K562 (cell line): Measurements from ENCODE around the gene TMEM222. TPM values are rescaled to one million over a fixed set of nuclear protein-coding genes. Genes with fewer than 3 reads are reported as not detected.

Source experiments
- ATAC-seq: fragments of 200-7000 bp; cut with Tn5 transposase; 3 replicates; pipeline ENCODE4 v1.9.1; 2020; ENCODE audit warnings: moderate library complexity
- BruUV-seq: library from RNA; stranded (reverse); fragments of 400-500 nt; replicated peaks from 2 replicates; lab custom pipeline; 2021; lab: Mats Ljungman, UMichigan
- CTCF ChIA-PET: fragments of 300-600 bp; formaldehyde crosslinking; extraction: SDS; loops from one replicate; lab custom pipeline; 2021; ENCODE audit warnings: low intra/inter-chr PET ratio; lab: Yijun Ruan, JAX
- POLR2A ChIA-PET: fragments of 300-600, 350-650 bp; sonication (Branson Sonifier 250); formaldehyde crosslinking; extraction: SDS; loops from one replicate; lab custom pipeline; 2021; ENCODE audit warnings: antibody characterized with exemption, inconsistent platforms; lab: Yijun Ruan, JAX
- DNase-seq, 4 experiments: peaks; one replicate each; pipeline versions ENCODE4 v3.0.0 to v3.0.0-alpha.2; 2011 to 2018; ENCODE audit warnings: low spot score in 3 of 4, mixed read lengths in 3 of 4; ENCODE audit errors: extremely low read depth in 1 of 4
- FAIRE-seq: peaks from 2 replicates; lab custom pipeline; 2011; peaks lifted over from hg19 to GRCh38; lab: Jason Lieb, UNC
- H2AFZ ChIP-seq: 2 replicates; pipeline ENCODE4 v1.6.0; 2011; ENCODE audit warnings: low read depth, low read length, control low read depth, inconsistent platforms
- H3K27ac ChIP-seq: fragments of 200-600 bp; 3 replicates; pipeline ENCODE4 v1.8.0; 2011; ENCODE audit warnings: low read depth, mild to moderate bottlenecking, control low read depth, inconsistent platforms, low read length, moderate library complexity, mixed read lengths; ENCODE audit errors: extremely low read depth
- H3K27me3 ChIP-seq, 2 experiments: fragments of 300-600 bp in 1 of 2; 2 replicates in 1 of 2; 3 replicates in 1 of 2; pipeline versions ENCODE4 v1.6.0 to v1.8.0; 2011; ENCODE audit warnings: inconsistent platforms in 2 of 2, low read length in 2 of 2, mild to moderate bottlenecking in 1 of 2, mixed read lengths in 1 of 2, moderate library complexity in 1 of 2; ENCODE audit not compliant: control insufficient read depth in 2 of 2, insufficient read depth in 2 of 2
- H3K36me3 ChIP-seq: fragments of 300-600 bp; 3 replicates; pipeline ENCODE4 v1.8.0; 2011; ENCODE audit warnings: mild to moderate bottlenecking, low read length, inconsistent platforms; ENCODE audit not compliant: control insufficient read depth, insufficient read depth
- H3K4me1 ChIP-seq, 2 experiments: fragments of 200-600 bp in 1 of 2; replicated peaks in 1 of 2; 2 replicates in 1 of 2; 3 replicates in 1 of 2; pipeline versions ENCODE4 v1.5.1 to v1.8.0; 2011; ENCODE audit warnings: inconsistent platforms in 2 of 2, low read length in 2 of 2, mild to moderate bottlenecking in 1 of 2, mixed read lengths in 1 of 2, moderate library complexity in 1 of 2; ENCODE audit not compliant: control insufficient read depth in 2 of 2, insufficient read depth in 2 of 2
- H3K4me2 ChIP-seq: 2 replicates; pipeline ENCODE4 v1.6.1; 2011; ENCODE audit warnings: low read length, control low read depth, inconsistent platforms, mixed read lengths; ENCODE audit not compliant: insufficient read depth
- H3K4me3 ChIP-seq: fragments of 200-600 bp; sonication (generic), shearing (Covaris generic); 2 replicates; pipeline ENCODE4 v1.5.1; 2016; ENCODE audit warnings: control low read depth, inconsistent platforms
- H3K79me2 ChIP-seq: fragments of 200-600 bp; 3 replicates; pipeline ENCODE4 v1.8.0; 2011; ENCODE audit warnings: low read length, inconsistent platforms; ENCODE audit not compliant: control insufficient read depth, insufficient read depth
- H3K9ac ChIP-seq, 2 experiments: 2 replicates each; pipeline versions ENCODE4 v1.6.0 to v1.6.1; 2011; ENCODE audit warnings: low read depth in 2 of 2, low read length in 2 of 2, control low read depth in 1 of 2, inconsistent platforms in 1 of 2, mild to moderate bottlenecking in 1 of 2, mixed read lengths in 1 of 2; ENCODE audit not compliant: insufficient read depth in 1 of 2
- H3K9me1 ChIP-seq: one replicate; pipeline ENCODE4 v1.6.0; 2011; ENCODE audit warnings: inconsistent platforms, mild to moderate bottlenecking, low read length, moderate library complexity; ENCODE audit not compliant: control insufficient read depth, insufficient read depth
- H3K9me3 ChIP-seq: replicated peaks from 2 replicates; pipeline ENCODE4 v1.5.1; 2011; ENCODE audit warnings: low read depth, low read length, inconsistent platforms; ENCODE audit not compliant: control insufficient read depth, insufficient read depth
- H4K20me1 ChIP-seq: replicated peaks from 2 replicates; pipeline ENCODE4 v1.6.1; 2011; ENCODE audit warnings: low read length, inconsistent platforms, mixed read lengths; ENCODE audit not compliant: control insufficient read depth, insufficient read depth
- BDP1 ChIP-seq: IDR thresholded peaks from 3 replicates; pipeline ENCODE4 v1.6.1; 2011; ENCODE audit not compliant: insufficient read length, insufficient read depth
- BHLHE40 ChIP-seq: IDR thresholded peaks from 2 replicates; pipeline ENCODE4 v1.6.1; 2011; ENCODE audit warnings: low read length, improper control_type of control experiment
- BRCA1 ChIP-seq, 2 experiments: fragments of 450-650 bp in 1 of 2; sonication (generic) in 1 of 2; formaldehyde crosslinking in 1 of 2; IDR thresholded peaks; 2 replicates each; pipeline versions ENCODE4 v1.5.0 to v1.6.1; 2017 to 2020; ENCODE audit warnings: mild to moderate bottlenecking in 1 of 2, missing genetic modification reagents in 1 of 2
- CC2D1A ChIP-seq: fragments of 450-650 bp; IDR thresholded peaks from 2 replicates; pipeline ENCODE4 v1.6.1; 2017; ENCODE audit warnings: mild to moderate bottlenecking
- ELF2 ChIP-seq: fragments of 250-450 bp; sonication (Bioruptor Pico); IDR thresholded peaks from 2 replicates; pipeline ENCODE4 v1.5.0; 2021; ENCODE audit warnings: mild to moderate bottlenecking
- ETV6 ChIP-seq, 3 experiments: fragments of 150-350 bp in 1 of 3; sonication (generic) in 1 of 3; formaldehyde crosslinking in 1 of 3; IDR thresholded peaks; 2 replicates each; pipeline versions ENCODE4 v1.6.1 to v1.8.0; 2014 to 2022; ENCODE audit warnings: borderline replicate concordance in 2 of 3, low read depth in 2 of 3, antibody characterized with exemption in 1 of 3, low read length in 1 of 3, mild to moderate bottlenecking in 1 of 3, missing genetic modification reagents in 1 of 3
- FOXP1 ChIP-seq: sonication (generic); formaldehyde crosslinking; IDR thresholded peaks from 2 replicates; pipeline ENCODE4 v1.8.0; 2022; ENCODE audit warnings: mild to moderate bottlenecking, missing genetic modification reagents
- GABPB2 ChIP-seq: fragments of 250-450 bp; sonication (Bioruptor Pico); conservative IDR thresholded peaks from 2 replicates; pipeline ENCODE4 v1.5.1; 2021; ENCODE audit warnings: mild to moderate bottlenecking
- KLF16 ChIP-seq: IDR thresholded peaks from 2 replicates; pipeline ENCODE4 v1.6.1; 2016; ENCODE audit warnings: antibody characterized with exemption
- RBBP5 ChIP-seq: fragments of 200-600 bp; sonication (generic); IDR thresholded peaks from 2 replicates; pipeline ENCODE4 v1.6.1; 2012; ENCODE audit warnings: borderline replicate concordance, mild to moderate bottlenecking, low read length, control low read depth, inconsistent platforms; ENCODE audit not compliant: insufficient read depth, poor library complexity, severe bottlenecking
- SAFB2 ChIP-seq: fragments of 200-400 bp; formaldehyde crosslinking; IDR thresholded peaks from 2 replicates; pipeline ENCODE4 v1.6.1; 2018; ENCODE audit warnings: borderline replicate concordance, low read length, low read depth, moderate library complexity; ENCODE audit not compliant: severe bottlenecking
- SMAD2 ChIP-seq: fragments of 150-350 bp; IDR thresholded peaks from 2 replicates; pipeline ENCODE4 v1.6.1; 2014; ENCODE audit warnings: low read depth, mild to moderate bottlenecking, low read length
- ZNF311 ChIP-seq: fragments of 250-450 bp; sonication (Bioruptor Pico); IDR thresholded peaks from 2 replicates; pipeline ENCODE4 v1.4.0; 2020; ENCODE audit warnings: mild to moderate bottlenecking, moderate library complexity
- ZNF316 ChIP-seq: fragments of 450-650 bp; IDR thresholded peaks from 2 replicates; pipeline ENCODE4 v1.6.1; 2016
- ZNF780A ChIP-seq: fragments of 250-450 bp; sonication (Bioruptor Pico); IDR thresholded peaks from 2 replicates; pipeline ENCODE4 v1.5.0; 2021; ENCODE audit warnings: mild to moderate bottlenecking
- WGBS: fragments of 100-300 bp; shearing (Covaris generic); methylation state at CpG from one replicate; pipeline ENCODE4 v1.1.6; 2016; ENCODE audit warnings: low coverage, mixed read lengths; ENCODE audit not compliant: insufficient coverage; ENCODE audit errors: missing lambda C conversion rate; 5-methylcytosine and 5-hydroxymethylcytosine counted together
- in situ Hi-C: fragments of 300-500 bp; cut with MboI; formaldehyde crosslinking; loops from 4 replicates; pipeline ENCODE4 v1.15.0; 2018; ENCODE audit warnings: inconsistent platforms, mixed read lengths
- intact Hi-C: fragments of 100-400 bp; cut with micrococcal nuclease; formaldehyde crosslinking; loops from 2 replicates; pipeline ENCODE4 v1.14.2; 2022
- polyA plus RNA-seq, 8 experiments: library from polyadenylated mRNA; depleted of rRNA in 4 of 8; stranded (reverse) in 5 of 8; unstranded in 3 of 8; fragments of >200 nt; fragmentation: Nextera tagmentation in 2 of 8; fragmentation: Illumina TruSeq in 1 of 8; extraction: Ambion mirVana in 2 of 8; extraction: Trizol in 1 of 8; gene quantifications; 2 replicates each; pipeline versions ENCODE4 v1.2.1 to v1.2.3, GENCODE V29; 2011 to 2014; ENCODE audit warnings: inconsistent platforms in 1 of 8, missing spikeins in 1 of 8
- total RNA-seq, 7 experiments: library from RNA; depleted of rRNA in 6 of 7; stranded (reverse); fragments of >200 nt in 6 of 7; fragmentation: Illumina TruSeq in 2 of 7; extraction: Trizol in 2 of 7; gene quantifications; 2 replicates each; pipeline versions ENCODE4 v1.2.1 to v1.2.3, GENCODE V29; 2011 to 2021; ENCODE audit warnings: low replicate concordance in 1 of 7
- TF ChIP-seq, protein P1 (sequence below): fragments of 450-650 bp; formaldehyde crosslinking; IDR thresholded peaks from 2 replicates; pipeline ENCODE4 v1.4.0; 2022; ENCODE audit warnings: missing genetic modification characterization

The TMEM222 gene
- total and polyA plus RNA-seq, 9 of the 15 experiments (the other 6 are each of a cell fraction or from before 2014, with no cell fraction given), result 6.9 to 48.0 (median 32.8) TPM

DNA sequence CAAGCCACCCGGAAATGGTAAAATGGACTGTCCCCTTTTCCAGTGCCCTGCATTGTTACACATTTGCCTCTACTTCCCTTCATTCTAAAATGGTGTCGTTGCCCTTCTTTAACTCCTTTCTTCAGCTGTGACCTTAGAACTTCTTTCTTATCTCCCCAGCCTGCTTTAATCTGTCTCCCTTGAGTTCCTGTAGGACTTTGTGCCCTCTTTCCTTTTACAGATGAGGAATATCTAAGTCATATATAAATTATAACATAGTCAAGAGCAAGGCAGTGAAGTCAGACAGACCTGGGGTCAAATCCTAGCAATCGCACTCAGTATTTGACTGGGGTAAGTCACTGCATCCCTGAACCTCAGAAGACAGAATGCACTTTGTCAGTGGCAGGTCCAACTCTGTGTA is 31.4 kb upstream of the TMEM222 start:
- Histone ChIP-seq H3K4me1 (0 out of 5 replicates have a peak, but pooled peaks cover 0 to 2% of the 10 kb centered on the region in 2 experiments), H3K27me3 (no peaks in the 10 kb centered on the region), H3K27ac (no peak overlapping the region), H3K4me3 (no peak overlapping the region), H3K36me3 (peaks cover 27% of the 10 kb centered on the region; the same call in 2 of the 3 replicates), H3K9me3 (no peaks in the 10 kb centered on the region), H3K79me2 (no peaks in the 10 kb centered on the region), H3K4me2 (no peak overlapping the region), H3K9me1 (no peaks in the 10 kb centered on the region)
- in situ Hi-C loops (no loop called here), intact Hi-C loops (no loop called here)
- ATAC-seq, result no peak
- CTCF ChIA-PET, result no interaction called here
- WGBS, result 52% methylated on average over 3 of the region's 3 CpGs
- DNase-seq, result no peak
- no peak for TF ChIP-seq GABPB2 (CRISPR knock-in tag)
- TF ChIP-seq BDP1, result no peak
- TF ChIP-seq ZNF780A (CRISPR knock-in tag), result no peak
- TF ChIP-seq ZNF316, result no peak
- TF ChIP-seq KLF16, result no peak
- TF ChIP-seq ELF2, result no peak
- TF ChIP-seq, all 486 proteins: peak for 0
- no peak overlapping the region for H2AFZ ChIP-seq
- H3K9ac ChIP-seq, result no peak overlapping the region
- no peaks in the 10 kb centered on the region; the same call in 1 of the 2 replicates for H4K20me1 ChIP-seq
- BruUV-seq, result no TSS peak
- POLR2A ChIA-PET, result interaction anchor here (0.9 to 1.1 kb wide), 3 partner anchors 11 to 375 kb away, joined by 3 to 4 read pairs (median 3); partner anchors contain the start of gene WDTC1
- FAIRE-seq, result no peak

DNA sequence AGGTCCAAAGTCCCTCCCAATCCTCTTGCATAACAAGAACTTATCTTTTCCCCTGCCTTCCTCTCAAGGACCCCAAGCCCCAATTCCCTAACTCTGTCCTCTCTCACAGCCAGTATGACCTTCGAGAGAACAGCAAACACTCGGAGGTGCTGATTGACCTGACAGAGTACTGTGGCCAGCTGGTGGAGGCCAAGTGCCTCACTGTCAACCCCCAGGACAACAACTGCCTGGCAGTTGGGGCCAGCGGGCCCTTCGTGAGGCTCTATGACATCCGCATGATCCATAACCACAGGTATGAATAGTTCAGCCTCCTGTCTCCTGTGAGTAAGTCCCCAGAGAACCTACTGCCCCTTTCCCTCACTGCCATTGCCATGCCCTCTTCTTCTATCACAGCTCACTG is 29.9 kb upstream of the TMEM222 start:
- 0 out of 5 replicates have a peak, but pooled peaks cover 0 to 2% of the 10 kb centered on the region in 2 experiments for H3K4me1 ChIP-seq
- H4K20me1 ChIP-seq, result no peaks in the 10 kb centered on the region; the same call in 1 of the 2 replicates
- BruUV-seq, result no TSS peak
- H3K27ac ChIP-seq, result no peak overlapping the region
- H3K9me3 ChIP-seq, result no peaks in the 10 kb centered on the region
- FAIRE-seq (no peak), DNase-seq (no peak), ATAC-seq (no peak)
- no peak overlapping the region for H2AFZ ChIP-seq
- peak overlapping the region in 1 of 2 experiments; percentile 38; a peak in 1 of 4 replicates for H3K9ac ChIP-seq
- ChIA-PET POLR2A (no interaction called here), CTCF (no interaction called here)
- no peak overlapping the region for H3K4me3 ChIP-seq
- no peaks in the 10 kb centered on the region for H3K27me3 ChIP-seq
- peaks cover 3% of the 10 kb centered on the region for H3K9me1 ChIP-seq
- peaks cover 31% of the 10 kb centered on the region; the same call in 2 of the 3 replicates for H3K36me3 ChIP-seq
- in situ Hi-C loops (no loop called here), intact Hi-C loops (no loop called here)
- WGBS, result 71% methylated on average over 5 of the region's 5 CpGs
- H3K4me2 ChIP-seq, result no peak overlapping the region
- H3K79me2 ChIP-seq, result no peaks in the 10 kb centered on the region
- no peak for TF ChIP-seq ETV6 (IDR thresholded peaks at IDR 0.05; ENCODE audit: borderline replicate concordance in 1 of 2, low read depth in 2 of 2, low read length in 1 of 2)
- TF ChIP-seq ETV6 (CRISPR knock-in tag; IDR thresholded peaks at IDR 0.05; ENCODE audit: borderline replicate concordance), result no peak
- TF ChIP-seq, protein P1, sequence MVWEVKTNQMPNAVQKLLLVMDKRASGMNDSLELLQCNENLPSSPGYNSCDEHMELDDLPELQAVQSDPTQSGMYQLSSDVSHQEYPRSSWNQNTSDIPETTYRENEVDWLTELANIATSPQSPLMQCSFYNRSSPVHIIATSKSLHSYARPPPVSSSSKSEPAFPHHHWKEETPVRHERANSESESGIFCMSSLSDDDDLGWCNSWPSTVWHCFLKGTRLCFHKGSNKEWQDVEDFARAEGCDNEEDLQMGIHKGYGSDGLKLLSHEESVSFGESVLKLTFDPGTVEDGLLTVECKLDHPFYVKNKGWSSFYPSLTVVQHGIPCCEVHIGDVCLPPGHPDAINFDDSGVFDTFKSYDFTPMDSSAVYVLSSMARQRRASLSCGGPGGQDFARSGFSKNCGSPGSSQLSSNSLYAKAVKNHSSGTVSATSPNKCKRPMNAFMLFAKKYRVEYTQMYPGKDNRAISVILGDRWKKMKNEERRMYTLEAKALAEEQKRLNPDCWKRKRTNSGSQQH (CRISPR knock-in tag), result no peak
- no peak for TF ChIP-seq RBBP5
- TF ChIP-seq FOXP1, result no peak
- no peak for TF ChIP-seq SAFB2
- TF ChIP-seq ZNF311, result no peak
- TF ChIP-seq BHLHE40, result no peak
- no peak for TF ChIP-seq CC2D1A
- TF ChIP-seq SMAD2, result no peak
- no peak for TF ChIP-seq BRCA1 (IDR thresholded peaks at IDR 0.05)
- no peak for TF ChIP-seq BRCA1 (CRISPR knock-in tag; IDR thresholded peaks at IDR 0.05)
